Ovary (tissue), 3 donors: ENCODE data around the gene CCDC102A.

ENCODE experiments used
- CTCF ChIP-seq, 3 donors: fragments of 450-650 bp in 2 of 3; fragments of 200-600 bp in 1 of 3; IDR thresholded peaks; one replicate each; pipeline versions ENCODE4 v1.5.1 to v1.8.0; 2016 to 2022; ENCODE audit warnings: antibody characterized with exemption in 3 of 3, mild to moderate bottlenecking in 1 of 3
- EP300 ChIP-seq: sonication (generic); formaldehyde crosslinking; IDR thresholded peaks from one replicate; pipeline ENCODE4 v1.6.1; 2017; ENCODE audit warnings: antibody characterized with exemption
- POLR2A ChIP-seq: fragments of 450-650 bp; IDR thresholded peaks from one replicate; pipeline ENCODE4 v1.6.1; 2017; ENCODE audit warnings: antibody characterized with exemption, mild to moderate bottlenecking, moderate library complexity
- donor health status: DM: no; HTN: no; CAD: no.

GRCh38 chr16:57505169-57505568 is 31.2 kb downstream of the CCDC102A start:
- TF ChIP-seq CTCF (IDR thresholded peaks at IDR 0.05) (no peak), EP300 (no peak), POLR2A (no peak)
